NCI-H526 (cell line): ENCODE measurements around the gene ZBTB47.

Experiments used
- DNase-seq, 2 experiments: peaks; one replicate each; lab custom pipeline; 2025; lab: John Stamatoyannopoulos, UW

ZBTB47 gene

GRCh38 chr3:42712688-42713372, 59.3 kb downstream of the ZBTB47 start:
- DNase-seq = no peak

- no peak for DNase-seq
Measured at GRCh38 chr3:42713747-42714146, 60.2 kb downstream of the ZBTB47 start.

GRCh38 chr3:42714171-42714852, 60.8 kb downstream of the ZBTB47 start:
- DNase-seq = no peak
